Posterior vena cava (tissue), 2 donors: ENCODE measurements around the gene ATF5. TPM values are rescaled to one million over a fixed set of nuclear protein-coding genes. Genes with fewer than 3 reads are reported as not detected.
"Not testable (repeated sequence)": the region's sequence is repeated elsewhere in the genome, so short reads cannot be mapped to it uniquely, and the experiment has no call there.

Experiments used
- DNase-seq: peaks from one replicate; pipeline ENCODE4 v3.0.0-alpha.2; 2020; ENCODE audit warnings: low spot score
- intact Hi-C, 2 donors: fragments of 100-400 bp; cut with DNase I; formaldehyde crosslinking; loops; one replicate each; pipeline versions ENCODE4 v1.14.1 to v1.14.2; 2022 to 2023
- total RNA-seq, 2 donors: library from RNA; stranded (reverse); fragmentation: NEBNext Ultra II Directional; extraction: Animal tissue kit (Norgen Biotek cat#: 25700); gene quantifications; one replicate each; pipeline ENCODE4 v1.2.1, GENCODE V29; 2021
- donor health status: DM: yes; HTN: yes; CAD: no.
- donor health status: DM: yes; HTN: yes; CAD: no.

Gene ATF5
- total RNA-seq, 2 donors from 2014 or later: 18.8 to 37.0 TPM

GRCh38 chr19:49918089-49918488 is 10.9 kb upstream of the ATF5 start:
- intact Hi-C loops: no loop called here
- DNase-seq: no peak

- DNase-seq: no peak
- intact Hi-C loops: no loop called here
These were observed 8.2 kb upstream of the ATF5 start for GRCh38 chr19:49920624-49921363.

GRCh38 chr19:49921871-49922795 is 6.9 kb upstream of the ATF5 start:
- intact Hi-C loops: no loop called here
- DNase-seq: no peak

- DNase-seq: peak; percentile 88
- intact Hi-C loops: no loop called here
These were observed 5.7 kb upstream of the ATF5 start for GRCh38 chr19:49923055-49924003.

- intact Hi-C loops: no loop called here
These were observed 4.8 kb upstream of the ATF5 start for GRCh38 chr19:49924004-49924880.

GRCh38 chr19:49924881-49925210 is 4.2 kb upstream of the ATF5 start:
- intact Hi-C loops, DNase-seq: not testable (repeated sequence)

More at GRCh38 chr19:49924004-49924880, 4.8 kb upstream of the ATF5 start:
- no peak for DNase-seq

GRCh38 chr19:49925486-49925885 is 3.5 kb upstream of the ATF5 start:
- DNase-seq: no peak
- intact Hi-C loops: no loop called here

GRCh38 chr19:49926515-49926914 is 2.5 kb upstream of the ATF5 start:
- DNase-seq: no peak
- intact Hi-C loops: no loop called here

- DNase-seq: no peak
- intact Hi-C loops: no loop called here
These were observed 1.3 kb upstream of the ATF5 start for GRCh38 chr19:49927526-49928264.

- intact Hi-C loops: no loop called here
- DNase-seq: peak; percentile 96
These were observed 842 bp downstream of the ATF5 start for GRCh38 chr19:49929611-49930482.

GRCh38 chr19:49930483-49931011 is 1.5 kb downstream of the ATF5 start:
- intact Hi-C loops: no loop called here
- DNase-seq: no peak

- DNase-seq: no peak
- intact Hi-C loops: no loop called here
These were observed 2.5 kb downstream of the ATF5 start for GRCh38 chr19:49931293-49932040.

GRCh38 chr19:49932041-49932451 is 3.0 kb downstream of the ATF5 start:
- DNase-seq: no peak
- intact Hi-C loops: no loop called here

- peak; percentile 76 for DNase-seq
- intact Hi-C loops: no loop called here
These were observed 3.7 kb downstream of the ATF5 start for GRCh38 chr19:49932731-49933131.

GRCh38 chr19:49933643-49934042 is 4.6 kb downstream of the ATF5 start:
- DNase-seq: no peak
- intact Hi-C loops: no loop called here

GRCh38 chr19:49936549-49936948 is 7.5 kb downstream of the ATF5 start:
- peak; percentile 14 for DNase-seq
- intact Hi-C loops: loop anchor here (5.0 kb wide), 1 partner anchor 46 kb away; no protein-coding TSS in a partner anchor
